Vagina (tissue), 2 donors: ENCODE data around the gene FAM180A. TPM values are rescaled to one million over a fixed set of nuclear protein-coding genes. Genes with fewer than 3 reads are reported as not detected.

ENCODE experiments used
- DNase-seq, 2 donors: peaks; one replicate each; pipeline ENCODE4 v3.0.0-alpha.2; 2017; ENCODE audit errors: extremely low spot score in 2 of 2
- H3K27ac ChIP-seq: fragments of 200-600 bp; sonication (generic); one replicate; pipeline ENCODE4 v1.5.1; 2019
- H3K27me3 ChIP-seq: fragments of 200-600 bp; sonication (generic); one replicate; pipeline ENCODE4 v1.5.1; 2019
- H3K36me3 ChIP-seq, 2 donors: fragments of 200-600 bp; sonication (generic); one replicate each; pipeline ENCODE4 v1.5.1; 2017 to 2019
- H3K4me1 ChIP-seq: fragments of 200-600 bp; sonication (generic); one replicate; pipeline ENCODE4 v1.5.1; 2019
- H3K4me3 ChIP-seq, 2 donors: fragments of 200-600 bp; sonication (generic); 1 replicate in 1 of 2; 2 replicates in 1 of 2; pipeline ENCODE4 v1.5.1; 2016 to 2019
- H3K9me3 ChIP-seq: fragments of 200-600 bp; sonication (generic); one replicate; pipeline ENCODE4 v1.5.1; 2019
- POLR2A ChIP-seq, 2 donors: fragments of 450-650 bp; IDR thresholded peaks; one replicate each; pipeline ENCODE4 v1.6.1; 2017; ENCODE audit warnings: antibody characterized with exemption in 2 of 2, mild to moderate bottlenecking in 2 of 2, moderate library complexity in 2 of 2
- POLR2AphosphoS5 ChIP-seq, 2 donors: sonication (generic); formaldehyde crosslinking; IDR thresholded peaks; one replicate each; pipeline ENCODE4 v1.9.0; 2017; ENCODE audit warnings: antibody characterized with exemption in 2 of 2, mild to moderate bottlenecking in 2 of 2, low read depth in 1 of 2; ENCODE audit not compliant: insufficient read depth in 1 of 2
- intact Hi-C: fragments of 100-400 bp; cut with DNase I; formaldehyde crosslinking; loops from one replicate; pipeline ENCODE4 v1.15.1; 2023
- total RNA-seq: library from RNA; depleted of rRNA; stranded (reverse); fragments of >200 nt; gene quantifications from one replicate; pipeline ENCODE4 v1.2.3, GENCODE V29; 2016
- TF ChIP-seq, protein P1 (sequence below), 3 experiments: fragments of 450-650 bp in 2 of 3; fragments of 200-600 bp in 1 of 3; sonication (generic) in 1 of 3; IDR thresholded peaks; one replicate each; pipeline ENCODE4 v1.5.1; 2017 to 2019; ENCODE audit warnings: antibody characterized with exemption in 3 of 3, mild to moderate bottlenecking in 2 of 3, moderate library complexity in 2 of 3

FAM180A gene
- total RNA-seq, 1 donor from 2014 or later = 7.1 TPM

DNA sequence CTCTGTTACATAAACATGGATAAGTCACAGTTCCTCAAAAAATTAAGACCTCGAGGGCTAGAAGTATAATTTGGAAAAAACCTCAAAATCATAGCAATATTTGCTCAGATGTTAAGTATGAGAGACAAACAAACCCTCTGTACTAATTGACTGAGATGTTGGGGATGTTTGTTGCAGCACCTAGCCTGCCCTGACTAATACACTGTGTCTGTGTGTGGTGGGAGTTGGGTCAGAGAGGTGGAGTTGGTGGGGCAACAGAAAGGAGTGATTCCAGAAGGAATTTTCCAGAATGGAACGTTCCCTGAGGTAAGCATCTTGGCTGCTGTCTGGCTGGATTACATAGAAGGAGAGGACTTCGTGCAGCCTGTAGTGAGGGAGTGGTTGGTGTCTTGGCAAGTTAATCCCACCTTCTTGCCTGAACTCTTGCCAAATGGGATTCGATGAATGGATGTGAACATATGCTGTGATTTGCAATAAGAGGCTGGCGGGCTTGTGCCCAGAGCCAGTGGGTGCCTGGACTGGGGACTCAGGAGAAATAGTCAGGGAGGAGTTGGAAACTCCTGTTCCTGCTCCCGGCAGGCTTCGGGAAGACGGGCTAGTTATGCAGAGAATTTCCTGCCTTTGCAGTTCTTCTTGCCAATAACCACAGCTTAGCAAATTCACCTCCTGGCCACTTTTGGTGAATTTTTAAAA, 9.3 kb upstream of the FAM180A start:
- DNase-seq = peak; percentile 37 to 88
- Histone ChIP-seq H3K4me3 (peak overlapping the region; percentile 25 to 33), H3K36me3 (no peaks in the 10 kb centered on the region), H3K4me1 (peaks cover 16% of the 10 kb centered on the region), H3K27me3 (no peaks in the 10 kb centered on the region), H3K9me3 (no peaks in the 10 kb centered on the region), H3K27ac (peak overlapping the region; percentile 67)
- TF ChIP-seq, protein P1, sequence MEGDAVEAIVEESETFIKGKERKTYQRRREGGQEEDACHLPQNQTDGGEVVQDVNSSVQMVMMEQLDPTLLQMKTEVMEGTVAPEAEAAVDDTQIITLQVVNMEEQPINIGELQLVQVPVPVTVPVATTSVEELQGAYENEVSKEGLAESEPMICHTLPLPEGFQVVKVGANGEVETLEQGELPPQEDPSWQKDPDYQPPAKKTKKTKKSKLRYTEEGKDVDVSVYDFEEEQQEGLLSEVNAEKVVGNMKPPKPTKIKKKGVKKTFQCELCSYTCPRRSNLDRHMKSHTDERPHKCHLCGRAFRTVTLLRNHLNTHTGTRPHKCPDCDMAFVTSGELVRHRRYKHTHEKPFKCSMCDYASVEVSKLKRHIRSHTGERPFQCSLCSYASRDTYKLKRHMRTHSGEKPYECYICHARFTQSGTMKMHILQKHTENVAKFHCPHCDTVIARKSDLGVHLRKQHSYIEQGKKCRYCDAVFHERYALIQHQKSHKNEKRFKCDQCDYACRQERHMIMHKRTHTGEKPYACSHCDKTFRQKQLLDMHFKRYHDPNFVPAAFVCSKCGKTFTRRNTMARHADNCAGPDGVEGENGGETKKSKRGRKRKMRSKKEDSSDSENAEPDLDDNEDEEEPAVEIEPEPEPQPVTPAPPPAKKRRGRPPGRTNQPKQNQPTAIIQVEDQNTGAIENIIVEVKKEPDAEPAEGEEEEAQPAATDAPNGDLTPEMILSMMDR (IDR thresholded peaks at IDR 0.05) = no peak
- peak in 1 of 2 donors; percentile 63 for TF ChIP-seq POLR2AphosphoS5 (IDR thresholded peaks at IDR 0.05; ENCODE audit: insufficient read depth in 1 of 2, low read depth in 1 of 2)
- intact Hi-C loops = no loop called here

DNA sequence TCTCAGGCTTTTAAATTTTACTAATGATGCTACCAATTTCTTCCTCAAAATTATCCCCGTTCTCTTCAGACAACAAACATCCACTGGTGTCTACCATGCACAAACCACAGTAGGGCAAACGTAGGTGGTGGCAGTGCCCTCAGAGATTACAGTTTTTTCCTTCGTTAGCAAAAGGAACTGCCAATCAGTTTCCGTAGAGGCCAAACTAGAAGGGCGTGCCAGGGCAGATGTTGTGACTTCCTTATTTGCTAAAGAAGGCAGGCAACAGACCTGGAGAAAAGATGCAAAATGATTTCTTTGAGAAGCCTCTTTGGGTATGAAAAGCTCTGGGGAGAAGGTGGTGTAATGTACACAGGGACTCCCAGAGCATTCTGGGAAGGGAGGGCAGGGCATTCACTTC, 7.6 kb upstream of the FAM180A start:
- H3K27me3 ChIP-seq = no peaks in the 10 kb centered on the region
- H3K4me3 ChIP-seq = no peak overlapping the region
- no peaks in the 10 kb centered on the region for H3K36me3 ChIP-seq
- DNase-seq = peak in 1 of 2 donors; percentile 54
- TF ChIP-seq POLR2A (IDR thresholded peaks at IDR 0.05) (no peak), POLR2AphosphoS5 (IDR thresholded peaks at IDR 0.05; ENCODE audit: insufficient read depth in 1 of 2, low read depth in 1 of 2) (no peak)
- TF ChIP-seq, protein P1 (IDR thresholded peaks at IDR 0.05) = no peak
- H3K9me3 ChIP-seq = no peaks in the 10 kb centered on the region
- H3K4me1 ChIP-seq = peaks cover 16% of the 10 kb centered on the region
- H3K27ac ChIP-seq = no peak overlapping the region
- intact Hi-C loops = no loop called here

DNA sequence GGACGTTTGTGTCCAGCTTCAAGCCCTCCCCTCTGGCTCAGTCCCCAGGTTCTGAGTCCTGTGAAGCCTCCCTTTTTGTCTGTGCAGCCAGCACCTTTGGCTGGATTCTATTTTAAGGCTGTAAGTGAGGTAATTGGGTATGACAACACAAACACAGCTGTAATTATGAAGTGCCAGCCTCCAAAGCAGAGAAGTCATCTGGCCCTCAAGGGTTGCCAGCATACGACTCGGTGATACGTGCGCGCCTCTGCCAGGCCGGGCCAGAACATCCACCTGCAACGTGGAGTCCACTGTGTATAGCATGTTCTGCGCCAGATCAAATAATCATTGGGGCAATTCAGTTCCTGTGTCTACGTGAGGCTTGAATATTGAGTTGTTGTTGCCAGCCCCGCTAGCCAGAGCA, 6.7 kb upstream of the FAM180A start:
- Histone ChIP-seq H3K27me3 (no peaks in the 10 kb centered on the region), H3K9me3 (no peaks in the 10 kb centered on the region), H3K27ac (no peak overlapping the region), H3K36me3 (no peaks in the 10 kb centered on the region), H3K4me1 (peaks cover 16% of the 10 kb centered on the region), H3K4me3 (no peak overlapping the region)
- no peak for TF ChIP-seq POLR2AphosphoS5 (IDR thresholded peaks at IDR 0.05; ENCODE audit: insufficient read depth in 1 of 2, low read depth in 1 of 2)
- no peak for TF ChIP-seq POLR2A (IDR thresholded peaks at IDR 0.05)
- peak in 1 of 2 donors; percentile 60 for DNase-seq
- intact Hi-C loops = no loop called here

DNA sequence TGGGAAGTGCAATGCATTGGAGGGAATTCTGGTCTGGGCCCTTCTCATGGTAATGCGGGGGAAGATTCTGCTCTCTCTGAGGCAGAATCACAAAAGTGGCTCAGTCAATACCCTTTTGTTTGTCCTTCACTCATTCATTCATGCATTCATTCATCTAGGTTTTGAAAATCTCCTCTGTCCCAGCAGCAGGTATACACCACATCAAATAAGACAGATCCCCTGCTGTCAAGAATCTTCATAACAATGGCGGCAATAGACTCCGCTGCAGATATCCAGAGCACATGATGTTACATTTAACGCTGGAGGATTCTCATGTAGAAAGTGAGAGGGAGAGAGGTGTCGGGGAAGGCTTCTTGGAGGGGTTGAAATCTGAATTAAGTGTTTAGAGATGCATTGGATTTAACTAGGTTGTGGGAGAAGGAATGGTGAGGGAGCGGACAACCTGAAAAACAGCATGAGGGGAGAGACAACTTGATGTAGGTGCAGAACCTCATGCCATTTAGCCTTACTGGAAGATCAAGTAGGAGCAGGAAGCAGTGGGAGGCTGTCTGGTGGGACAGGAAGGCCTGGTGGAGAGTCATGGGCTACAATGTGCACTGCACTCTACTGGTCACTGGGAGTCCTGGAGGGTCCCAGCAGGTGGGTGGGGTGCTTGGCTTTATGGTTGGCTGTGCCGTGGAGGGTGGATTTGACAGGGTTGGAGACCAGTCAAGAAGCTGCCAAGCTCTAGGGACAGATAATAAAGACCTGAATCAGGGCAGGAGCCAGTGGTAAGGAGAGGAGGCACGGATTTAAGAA, 5.2 kb upstream of the FAM180A start:
- no peak overlapping the region for H3K27ac ChIP-seq
- H3K9me3 ChIP-seq = no peaks in the 10 kb centered on the region
- TF ChIP-seq POLR2AphosphoS5 (IDR thresholded peaks at IDR 0.05; ENCODE audit: insufficient read depth in 1 of 2, low read depth in 1 of 2) (no peak), POLR2A (IDR thresholded peaks at IDR 0.05) (no peak)
- TF ChIP-seq, protein P1 (IDR thresholded peaks at IDR 0.05) = no peak
- H3K4me1 ChIP-seq = peaks cover 18% of the 10 kb centered on the region
- intact Hi-C loops = no loop called here
- no peak for DNase-seq
- no peaks in the 10 kb centered on the region for H3K27me3 ChIP-seq
- H3K4me3 ChIP-seq = no peak overlapping the region
- H3K36me3 ChIP-seq = no peaks in the 10 kb centered on the region

DNA sequence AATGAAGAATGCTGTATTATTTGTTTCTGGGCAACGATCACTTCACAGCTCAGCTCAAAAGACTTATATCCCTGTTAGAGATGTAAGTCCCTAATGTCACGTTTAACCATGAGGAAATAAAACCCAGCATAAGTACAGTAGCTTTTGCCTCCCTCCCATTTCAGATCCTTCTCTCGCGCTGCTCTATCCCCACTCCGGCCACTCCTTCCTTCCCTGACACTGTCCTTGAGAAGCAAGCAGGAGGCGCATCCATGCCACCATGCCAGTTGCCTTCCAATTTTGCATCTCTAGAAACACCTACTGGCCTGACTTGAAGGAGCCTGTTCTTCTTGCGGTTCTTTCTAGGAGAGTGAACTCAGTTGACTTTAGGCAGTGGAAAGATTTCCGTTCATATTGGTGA, 1.2 kb downstream of the FAM180A start:
- Histone ChIP-seq H3K27me3 (no peaks in the 10 kb centered on the region), H3K4me3 (peak overlapping the region in 1 of 2 donors; percentile 22), H3K9me3 (no peaks in the 10 kb centered on the region), H3K4me1 (peaks cover 29% of the 10 kb centered on the region), H3K27ac (peak overlapping the region; percentile 66), H3K36me3 (no peaks in the 10 kb centered on the region)
- TF ChIP-seq POLR2A (IDR thresholded peaks at IDR 0.05) (no peak), POLR2AphosphoS5 (IDR thresholded peaks at IDR 0.05; ENCODE audit: insufficient read depth in 1 of 2, low read depth in 1 of 2) (no peak)
- TF ChIP-seq, protein P1 (IDR thresholded peaks at IDR 0.05) = no peak
- intact Hi-C loops = no loop called here
- no peak for DNase-seq
